ENCODE data around the gene ESYT2.

The ESYT2 gene

DNA sequence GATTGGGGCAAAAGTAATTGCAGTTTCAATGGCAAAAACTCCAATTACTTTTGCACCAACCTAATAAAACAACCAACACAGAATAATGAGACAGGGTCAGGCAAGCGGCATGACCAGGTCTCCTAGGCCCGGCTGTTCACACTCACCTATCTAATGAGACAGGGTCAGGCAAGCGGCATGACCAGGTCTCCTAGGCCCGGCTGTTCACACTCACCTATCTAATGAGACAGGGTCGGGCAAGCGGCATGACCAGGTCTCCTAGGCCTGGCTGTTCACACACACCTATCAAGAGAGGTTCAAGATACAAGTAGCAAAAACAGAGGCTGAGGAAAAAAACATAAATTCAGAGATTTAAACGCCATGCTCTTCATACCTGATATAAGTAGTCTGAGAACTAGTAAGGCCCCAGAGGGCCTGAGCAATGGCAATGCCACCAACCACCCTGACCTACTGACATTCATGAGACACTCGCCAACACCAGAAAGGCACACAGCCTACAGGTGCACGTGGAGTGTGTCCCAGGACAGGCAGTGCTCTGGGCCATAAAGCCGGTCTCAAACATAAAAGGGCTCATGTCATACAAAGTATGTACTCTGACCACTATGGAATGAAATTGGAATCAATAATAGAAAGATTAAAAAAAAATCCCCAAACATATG is 84.1 kb downstream of the ESYT2 start:
- Histone ChIP-seq H3K4me3 (ENCODE audit: low read length) (no peak overlapping the region), H3K36me3 (ENCODE audit: control insufficient read depth, insufficient read depth, low read length) (peaks cover 6% of the 10 kb centered on the region; the same call in 1 of the 2 replicates), H3K4me1 (ENCODE audit: control insufficient read depth, insufficient read depth, low read length) (no peaks in the 10 kb centered on the region), H3K27ac (ENCODE audit: low read length) (no peak overlapping the region), H3K27me3 (ENCODE audit: control insufficient read depth, insufficient read depth, low read length) (no peaks in the 10 kb centered on the region), H3K9me3 (ENCODE audit: control insufficient read depth, insufficient read depth, low read length) (no peaks in the 10 kb centered on the region)
- WGBS (ENCODE audit: insufficient coverage, insufficient read length): no CpG with 5 or more reads among the region's 10 CpGs
- DNase-seq (ENCODE audit: low read depth, low spot score): no peak

DNA sequence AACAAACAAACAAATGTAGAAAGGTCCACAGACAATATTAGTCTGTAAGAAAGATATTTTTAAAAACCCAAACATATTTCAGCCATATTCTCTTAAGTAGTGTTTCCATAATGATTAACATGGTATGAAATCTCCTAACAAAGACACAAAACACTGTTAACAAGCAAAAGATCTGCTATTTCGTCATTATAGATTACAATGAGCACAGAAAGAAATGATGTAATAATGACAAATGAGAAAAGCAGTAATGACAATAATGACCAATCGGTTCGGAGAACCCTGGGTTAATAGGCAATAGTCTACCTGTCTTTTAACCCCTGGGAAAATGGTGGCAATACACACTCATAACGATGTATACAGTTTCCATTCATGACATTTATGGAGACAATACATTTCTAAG is 85.2 kb downstream of the ESYT2 start:
- H3K36me3 ChIP-seq (ENCODE audit: control insufficient read depth, insufficient read depth, low read length): peaks cover 6% of the 10 kb centered on the region; the same call in 1 of the 2 replicates
- DNase-seq (ENCODE audit: low read depth, low spot score): no peak
- no peak overlapping the region for H3K4me3 ChIP-seq (ENCODE audit: low read length)
- H3K27me3 ChIP-seq (ENCODE audit: control insufficient read depth, insufficient read depth, low read length): no peaks in the 10 kb centered on the region
- H3K4me1 ChIP-seq (ENCODE audit: control insufficient read depth, insufficient read depth, low read length): no peaks in the 10 kb centered on the region
- no CpG with 5 or more reads among the region's 4 CpGs for WGBS (ENCODE audit: insufficient coverage, insufficient read length)
- H3K27ac ChIP-seq (ENCODE audit: low read length): no peak overlapping the region
- H3K9me3 ChIP-seq (ENCODE audit: control insufficient read depth, insufficient read depth, low read length): no peaks in the 10 kb centered on the region

DNA sequence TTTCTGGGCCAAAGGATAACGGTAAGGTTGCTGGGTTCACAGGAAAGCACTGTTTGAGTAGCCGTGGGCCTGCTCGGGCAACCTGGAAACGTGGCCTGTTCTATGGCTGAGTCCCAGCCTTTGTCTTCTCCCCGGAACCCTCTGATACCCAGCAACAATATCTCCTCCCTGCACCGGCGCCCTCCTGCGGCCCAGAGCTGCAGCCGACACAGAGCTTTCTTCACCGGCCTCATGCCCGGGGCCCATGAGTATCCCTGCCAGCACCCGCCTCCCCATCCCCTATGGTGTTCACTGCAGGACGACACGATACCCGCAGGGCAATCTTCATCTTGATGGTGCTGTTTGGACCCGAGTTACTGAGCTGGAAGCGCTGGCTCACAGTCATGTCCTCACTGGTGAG is 86.1 kb downstream of the ESYT2 start:
- Histone ChIP-seq H3K27ac (ENCODE audit: low read length) (no peak overlapping the region), H3K36me3 (ENCODE audit: control insufficient read depth, insufficient read depth, low read length) (peaks cover 9% of the 10 kb centered on the region), H3K4me3 (ENCODE audit: low read length) (no peak overlapping the region), H3K9me3 (ENCODE audit: control insufficient read depth, insufficient read depth, low read length) (no peaks in the 10 kb centered on the region), H3K4me1 (ENCODE audit: control insufficient read depth, insufficient read depth, low read length) (no peaks in the 10 kb centered on the region), H3K27me3 (ENCODE audit: control insufficient read depth, insufficient read depth, low read length) (no peaks in the 10 kb centered on the region)
- no peak for DNase-seq (ENCODE audit: low read depth, low spot score)
- no CpG with 5 or more reads among the region's 17 CpGs for WGBS (ENCODE audit: insufficient coverage, insufficient read length)

DNA sequence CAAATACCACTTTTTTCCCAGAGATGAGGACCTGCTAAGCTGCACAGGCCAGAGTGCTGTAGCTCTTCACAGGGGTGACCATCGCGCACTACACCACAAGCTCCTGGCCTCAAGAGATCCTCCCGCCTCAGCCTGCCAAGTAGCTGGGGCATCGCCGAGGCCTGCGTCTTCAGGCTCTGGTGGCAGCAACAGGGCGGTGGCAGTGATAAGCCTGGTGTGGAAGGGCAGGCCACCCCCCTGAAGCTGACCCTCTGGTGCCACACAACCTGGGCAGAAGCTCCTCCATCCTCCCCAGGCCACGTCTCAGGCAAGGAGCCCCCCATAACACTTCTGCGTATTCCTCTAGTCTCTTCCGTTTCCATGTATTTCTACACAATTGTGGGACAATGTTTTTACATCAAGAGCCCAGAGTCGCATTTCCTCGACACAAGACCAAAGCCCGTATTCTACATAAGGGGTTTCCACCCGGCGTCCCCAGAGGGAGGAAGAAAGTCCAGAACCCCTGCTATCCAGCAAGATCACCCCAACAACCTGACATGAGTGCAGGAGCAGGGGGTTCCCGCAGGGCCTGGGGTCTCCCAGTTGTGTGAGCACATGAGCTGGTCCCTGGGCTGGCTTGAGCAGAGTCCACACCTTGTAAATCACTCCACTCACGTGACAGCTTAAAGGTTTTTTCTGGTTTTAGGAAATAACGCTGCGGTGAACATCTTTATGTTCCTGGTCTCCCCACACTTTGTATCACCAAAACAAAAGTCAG is 87.1 kb downstream of the ESYT2 start:
- H3K27me3 ChIP-seq (ENCODE audit: control insufficient read depth, insufficient read depth, low read length): no peaks in the 10 kb centered on the region
- no peaks in the 10 kb centered on the region for H3K9me3 ChIP-seq (ENCODE audit: control insufficient read depth, insufficient read depth, low read length)
- H3K4me3 ChIP-seq (ENCODE audit: low read length): no peak overlapping the region
- no peak overlapping the region for H3K27ac ChIP-seq (ENCODE audit: low read length)
- H3K4me1 ChIP-seq (ENCODE audit: control insufficient read depth, insufficient read depth, low read length): no peaks in the 10 kb centered on the region
- WGBS (ENCODE audit: insufficient coverage, insufficient read length): no CpG with 5 or more reads among the region's 19 CpGs
- H3K36me3 ChIP-seq (ENCODE audit: control insufficient read depth, insufficient read depth, low read length): peaks cover 12% of the 10 kb centered on the region
- no peak for DNase-seq (ENCODE audit: low read depth, low spot score)

DNA sequence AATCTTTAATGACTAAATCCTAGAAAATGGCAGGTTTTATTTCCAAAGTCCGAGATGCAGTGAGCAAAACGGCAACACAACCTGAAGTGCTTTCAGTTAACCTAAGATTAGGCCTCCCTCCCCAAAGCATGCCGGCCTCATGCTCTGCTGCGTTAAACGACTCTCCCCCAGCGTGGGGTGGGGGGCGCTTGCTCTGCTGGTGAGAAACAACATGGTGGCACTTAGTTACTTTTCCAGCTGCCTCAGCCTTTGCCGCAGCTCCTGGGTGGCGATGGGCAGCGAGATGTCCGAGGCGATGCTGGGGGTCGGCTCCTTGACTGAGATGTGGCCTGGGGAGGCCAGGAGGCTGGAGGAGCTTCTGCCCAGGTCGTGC is 88.0 kb downstream of the ESYT2 start:
- no peaks in the 10 kb centered on the region for H3K27me3 ChIP-seq (ENCODE audit: control insufficient read depth, insufficient read depth, low read length)
- DNase-seq (ENCODE audit: low read depth, low spot score): no peak
- no peak overlapping the region for H3K27ac ChIP-seq (ENCODE audit: low read length)
- no peaks in the 10 kb centered on the region for H3K4me1 ChIP-seq (ENCODE audit: control insufficient read depth, insufficient read depth, low read length)
- H3K4me3 ChIP-seq (ENCODE audit: low read length): no peak overlapping the region
- H3K9me3 ChIP-seq (ENCODE audit: control insufficient read depth, insufficient read depth, low read length): no peaks in the 10 kb centered on the region
- H3K36me3 ChIP-seq (ENCODE audit: control insufficient read depth, insufficient read depth, low read length): peaks cover 14% of the 10 kb centered on the region
- WGBS (ENCODE audit: insufficient coverage, insufficient read length): no CpG with 5 or more reads among the region's 14 CpGs

DNA sequence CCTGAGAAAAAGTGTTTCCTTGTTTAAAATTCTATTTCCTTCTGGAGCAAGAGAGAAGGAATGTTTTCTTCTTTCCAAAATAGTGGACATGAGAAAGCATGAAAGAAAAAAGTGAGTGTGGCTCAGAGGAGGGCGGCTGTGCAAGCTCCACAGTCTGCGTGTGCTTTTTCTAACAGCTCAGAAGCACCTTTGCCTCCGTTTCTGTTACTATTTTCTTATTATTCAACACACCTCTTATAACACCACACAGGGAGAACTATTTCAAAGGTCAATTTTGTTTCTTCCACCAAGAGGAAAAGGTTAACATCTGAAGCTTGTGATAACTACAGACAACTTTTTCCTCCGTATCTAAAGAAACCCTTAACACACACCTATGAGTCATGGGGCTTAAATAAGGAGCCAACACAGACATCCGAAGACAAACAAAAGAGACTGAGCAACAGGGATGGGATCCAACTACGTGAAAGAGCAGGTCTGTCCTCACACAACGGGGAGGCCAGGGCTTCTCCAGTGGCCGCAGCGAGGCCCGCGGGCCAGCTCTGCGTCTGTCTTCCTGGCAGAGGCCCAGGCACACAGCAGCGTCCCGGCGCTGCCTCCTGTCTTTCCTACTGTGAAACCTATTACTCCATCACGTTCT is 88.5 kb downstream of the ESYT2 start:
- DNase-seq (ENCODE audit: low read depth, low spot score): no peak
- H3K9me3 ChIP-seq (ENCODE audit: control insufficient read depth, insufficient read depth, low read length): no peaks in the 10 kb centered on the region
- no peak overlapping the region for H3K4me3 ChIP-seq (ENCODE audit: low read length)
- no peaks in the 10 kb centered on the region for H3K4me1 ChIP-seq (ENCODE audit: control insufficient read depth, insufficient read depth, low read length)
- no CpG with 5 or more reads among the region's 16 CpGs for WGBS (ENCODE audit: insufficient coverage, insufficient read length)
- no peak overlapping the region for H3K27ac ChIP-seq (ENCODE audit: low read length)
- no peaks in the 10 kb centered on the region for H3K27me3 ChIP-seq (ENCODE audit: control insufficient read depth, insufficient read depth, low read length)
- peaks cover 14% of the 10 kb centered on the region for H3K36me3 ChIP-seq (ENCODE audit: control insufficient read depth, insufficient read depth, low read length)

DNA sequence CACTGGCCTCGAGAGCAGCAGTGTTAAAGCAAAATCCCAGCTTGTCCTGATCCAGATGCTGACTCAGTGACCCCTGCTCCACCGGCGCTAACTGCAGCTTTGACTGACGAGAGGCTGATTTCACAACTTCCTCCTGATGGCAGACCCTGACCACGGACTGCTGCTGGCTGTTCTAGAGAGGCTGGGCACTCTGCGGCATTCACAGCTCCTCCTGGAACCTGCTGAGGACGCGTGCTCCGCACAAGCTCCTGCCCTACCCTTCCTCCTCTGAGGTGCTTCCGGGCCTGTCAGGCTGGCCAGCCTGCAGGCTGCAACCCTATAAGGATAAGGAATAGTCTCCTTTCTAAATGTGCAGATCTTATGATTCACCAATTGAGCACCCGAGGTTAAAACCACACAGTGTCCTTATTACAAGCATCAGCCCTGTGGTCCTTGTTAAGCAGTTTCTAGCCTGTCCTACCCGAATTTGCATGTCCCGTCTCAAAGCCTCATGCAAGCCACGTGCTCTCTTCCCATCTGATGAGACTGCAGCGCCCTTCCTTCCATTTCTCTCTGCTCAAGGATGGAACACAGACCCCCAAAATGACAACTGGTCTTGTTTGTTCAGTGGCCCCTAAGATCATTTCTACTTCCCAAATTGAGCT is 89.2 kb downstream of the ESYT2 start:
- Histone ChIP-seq H3K27me3 (ENCODE audit: control insufficient read depth, insufficient read depth, low read length) (no peaks in the 10 kb centered on the region), H3K4me3 (ENCODE audit: low read length) (no peak overlapping the region), H3K36me3 (ENCODE audit: control insufficient read depth, insufficient read depth, low read length) (peaks cover 14% of the 10 kb centered on the region), H3K27ac (ENCODE audit: low read length) (no peak overlapping the region), H3K4me1 (ENCODE audit: control insufficient read depth, insufficient read depth, low read length) (no peaks in the 10 kb centered on the region), H3K9me3 (ENCODE audit: control insufficient read depth, insufficient read depth, low read length) (no peaks in the 10 kb centered on the region)
- no CpG with 5 or more reads among the region's 15 CpGs for WGBS (ENCODE audit: insufficient coverage, insufficient read length)
- no peak for DNase-seq (ENCODE audit: low read depth, low spot score)

DNA sequence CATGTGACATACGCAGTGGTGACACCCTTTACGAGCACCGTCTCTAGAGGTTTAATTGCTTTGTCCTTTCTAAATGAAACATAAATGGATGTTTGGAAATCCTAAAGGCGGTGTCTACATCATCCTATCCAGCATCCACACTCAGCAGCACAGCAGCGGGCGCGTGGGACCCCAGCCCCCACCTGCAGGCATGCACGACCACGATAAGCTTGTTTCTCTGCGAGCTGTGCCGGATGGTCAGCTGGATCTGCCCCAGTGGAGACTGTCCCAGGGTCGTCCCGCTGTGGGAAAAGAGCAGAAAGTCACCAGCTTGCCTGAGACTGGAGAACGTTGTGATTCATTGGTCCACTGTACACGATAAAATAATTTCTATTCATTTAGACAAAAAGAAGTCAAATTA is 90.5 kb downstream of the ESYT2 start:
- no CpG with 5 or more reads among the region's 15 CpGs for WGBS (ENCODE audit: insufficient coverage, insufficient read length)
- Histone ChIP-seq H3K27ac (ENCODE audit: low read length) (no peak overlapping the region), H3K36me3 (ENCODE audit: control insufficient read depth, insufficient read depth, low read length) (peaks cover 14% of the 10 kb centered on the region), H3K4me1 (ENCODE audit: control insufficient read depth, insufficient read depth, low read length) (no peaks in the 10 kb centered on the region), H3K4me3 (ENCODE audit: low read length) (no peak overlapping the region), H3K27me3 (ENCODE audit: control insufficient read depth, insufficient read depth, low read length) (no peaks in the 10 kb centered on the region), H3K9me3 (ENCODE audit: control insufficient read depth, insufficient read depth, low read length) (no peaks in the 10 kb centered on the region)
- DNase-seq (ENCODE audit: low read depth, low spot score): no peak

DNA sequence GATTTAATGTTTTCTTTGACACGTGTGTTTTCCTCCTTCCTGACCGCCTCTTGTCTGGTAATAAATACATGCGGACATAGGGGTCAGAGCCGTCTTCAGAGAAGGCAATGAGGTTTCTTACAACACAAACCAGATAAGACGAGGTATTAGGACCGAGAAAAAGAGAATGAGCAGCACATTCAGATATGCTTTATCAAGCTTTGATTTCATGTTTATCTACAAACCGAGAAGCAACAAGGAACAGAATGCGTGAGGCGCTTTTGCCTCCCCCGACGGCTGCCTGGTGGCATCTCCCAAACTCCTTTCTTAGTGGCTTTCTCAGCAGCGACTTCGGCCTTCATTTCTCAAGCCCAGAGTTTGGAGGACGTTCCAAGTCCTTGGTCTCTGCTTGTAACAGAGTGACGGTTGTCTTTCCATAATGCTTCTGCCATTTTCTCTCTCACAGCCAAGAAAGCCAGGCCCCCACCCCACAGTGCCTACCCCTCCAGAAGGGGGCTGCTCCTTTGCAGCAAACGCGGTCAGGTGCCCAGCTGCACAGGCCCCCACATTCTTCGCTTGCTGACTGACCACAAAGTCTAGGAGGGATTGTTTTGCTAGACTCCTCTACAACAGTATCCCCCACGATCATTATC is 92.1 kb downstream of the ESYT2 start:
- no peaks in the 10 kb centered on the region for H3K27me3 ChIP-seq (ENCODE audit: control insufficient read depth, insufficient read depth, low read length)
- no peak overlapping the region for H3K4me3 ChIP-seq (ENCODE audit: low read length)
- H3K36me3 ChIP-seq (ENCODE audit: control insufficient read depth, insufficient read depth, low read length): peaks cover 14% of the 10 kb centered on the region
- DNase-seq (ENCODE audit: low read depth, low spot score): no peak
- peaks cover 2% of the 10 kb centered on the region; the same call in 1 of the 2 replicates for H3K4me1 ChIP-seq (ENCODE audit: control insufficient read depth, insufficient read depth, low read length)
- no CpG with 5 or more reads among the region's 19 CpGs for WGBS (ENCODE audit: insufficient coverage, insufficient read length)
- H3K27ac ChIP-seq (ENCODE audit: low read length): no peak overlapping the region
- no peaks in the 10 kb centered on the region for H3K9me3 ChIP-seq (ENCODE audit: control insufficient read depth, insufficient read depth, low read length)

DNA sequence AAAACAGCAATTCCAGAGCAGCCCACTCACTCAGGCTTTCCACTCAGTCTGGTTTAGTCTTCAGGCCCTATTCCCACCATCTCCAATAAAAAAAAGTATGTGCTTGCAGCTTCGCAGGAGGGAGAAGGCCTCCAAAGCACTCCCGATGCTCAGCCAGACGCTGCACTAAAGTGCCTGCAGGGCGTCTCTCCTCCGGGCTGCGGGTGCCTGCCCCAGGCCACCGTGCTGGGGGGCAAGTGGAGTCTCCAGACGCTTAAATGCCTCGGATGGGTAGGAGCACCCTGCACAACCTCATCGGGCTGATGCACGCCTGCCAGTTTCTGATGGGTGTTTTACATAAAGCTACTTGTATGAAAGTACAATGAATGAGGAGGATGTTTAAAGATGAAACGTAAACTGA is 93.4 kb downstream of the ESYT2 start:
- Histone ChIP-seq H3K27ac (ENCODE audit: low read length) (no peak overlapping the region), H3K4me1 (ENCODE audit: control insufficient read depth, insufficient read depth, low read length) (peaks cover 2% of the 10 kb centered on the region; the same call in 1 of the 2 replicates), H3K27me3 (ENCODE audit: control insufficient read depth, insufficient read depth, low read length) (no peaks in the 10 kb centered on the region), H3K9me3 (ENCODE audit: control insufficient read depth, insufficient read depth, low read length) (no peaks in the 10 kb centered on the region), H3K36me3 (ENCODE audit: control insufficient read depth, insufficient read depth, low read length) (peaks cover 8% of the 10 kb centered on the region), H3K4me3 (ENCODE audit: low read length) (no peak overlapping the region)
- no CpG with 5 or more reads among the region's 12 CpGs for WGBS (ENCODE audit: insufficient coverage, insufficient read length)
- no peak for DNase-seq (ENCODE audit: low read depth, low spot score)

All from iPS DF 6.9 (cell line).